ENCODE data around the gene TAB3.

- TF ChIP-seq CTCF (IDR thresholded peaks at IDR 0.05 in 4 of 5, conservative IDR thresholded peaks at IDR 0.05 in 1 of 5) (no peak), POLR2A (IDR thresholded peaks at IDR 0.05) (no peak)
Measured at GRCh38 chrX:30887288-30887687, 1.8 kb downstream of the TAB3 start.

Measured in gastrocnemius medialis (tissue), 4 donors.